ENCODE data around the gene CNST.
"Not testable (repeated sequence)": the region's sequence is repeated elsewhere in the genome, so short reads cannot be mapped to it uniquely, and the experiment has no call there.

Gene CNST

DNA sequence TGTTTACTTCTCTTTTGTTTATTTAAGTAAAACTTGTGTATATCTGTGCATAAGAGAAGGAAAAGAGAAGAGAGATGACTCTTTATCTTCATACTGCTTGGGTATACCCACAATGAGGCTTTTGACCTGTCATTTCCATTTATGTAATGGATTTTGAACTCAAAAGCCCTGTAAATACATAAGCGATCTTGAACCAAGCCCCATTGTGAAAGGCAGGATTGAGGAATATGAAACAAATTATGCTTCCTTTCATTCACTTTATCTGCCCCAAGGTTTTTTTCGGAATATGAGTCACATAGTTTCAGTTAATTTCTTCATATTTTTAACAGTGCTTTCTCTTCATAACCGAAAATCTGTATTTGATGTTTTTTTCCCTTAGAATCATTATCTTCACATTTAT is 21.4 kb downstream of the CNST start:
- no peak for DNase-seq

DNA sequence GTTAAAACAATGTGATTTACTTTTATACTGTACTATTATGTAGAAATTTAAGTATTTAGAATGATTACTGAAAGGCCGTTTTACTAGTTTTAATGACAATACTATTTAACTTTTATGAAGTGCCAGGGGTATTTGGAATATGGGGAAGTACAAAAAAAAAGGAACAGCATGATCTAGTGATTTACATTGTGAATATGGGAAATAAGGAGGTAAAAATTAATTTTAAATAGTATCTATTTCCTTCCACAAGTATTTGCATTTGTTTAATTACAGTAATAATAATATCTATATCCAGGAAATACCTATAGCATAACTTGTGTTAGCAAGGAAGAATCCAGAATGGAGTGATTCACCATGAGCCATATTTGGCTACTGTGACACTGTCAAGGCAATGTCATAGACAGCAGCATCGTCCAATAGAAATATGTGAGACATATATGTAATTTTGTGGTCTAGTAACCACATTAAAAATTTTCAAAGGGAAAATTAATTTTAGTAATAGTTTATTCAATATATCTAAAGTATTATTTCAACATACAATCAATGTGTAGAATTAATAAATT is 22.0 kb downstream of the CNST start:
- DNase-seq = no peak

DNA sequence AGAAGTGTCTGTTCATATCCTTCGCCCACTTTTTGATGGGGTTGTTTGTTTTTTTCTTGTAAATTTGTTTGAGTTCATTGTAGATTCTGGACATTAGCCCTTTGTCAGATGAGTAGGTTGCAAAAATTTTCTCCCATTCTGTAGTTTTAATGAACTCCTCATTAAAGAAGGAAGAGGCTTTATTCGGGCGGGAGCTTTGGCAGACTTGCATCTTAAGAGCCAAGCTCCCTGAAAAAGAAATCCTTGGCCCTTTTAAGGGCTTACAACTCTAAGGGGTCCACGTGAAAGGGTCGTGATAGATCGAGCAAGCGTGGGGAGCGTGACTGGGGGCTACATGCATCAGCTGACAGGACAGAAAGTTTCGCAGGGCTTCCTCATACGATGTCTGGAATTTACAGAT is 23.7 kb downstream of the CNST start:
- DNase-seq = not testable (repeated sequence)

DNA sequence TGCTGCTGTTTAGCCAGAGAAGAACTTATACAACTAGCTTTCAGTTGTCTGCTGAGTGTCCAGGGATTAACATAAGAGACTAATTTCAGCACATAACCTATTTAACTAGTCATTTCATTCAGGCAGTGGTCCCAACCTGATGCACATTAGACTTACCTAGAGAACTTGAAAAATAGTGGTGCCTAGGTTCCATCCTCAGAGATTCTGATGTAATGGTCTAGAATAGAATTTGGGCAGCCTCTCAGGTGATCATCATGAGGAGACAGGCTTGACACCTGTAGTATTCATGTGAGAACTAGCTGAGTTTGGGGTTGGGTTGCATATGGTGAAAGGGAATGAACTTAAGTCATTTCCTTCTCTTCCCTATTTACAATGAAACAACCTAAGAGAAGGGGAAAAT is 24.8 kb downstream of the CNST start:
- DNase-seq = no peak

GRCh38 chr1:246591504-246591903 is 25.2 kb downstream of the CNST start:
- no peak for DNase-seq

- no peak for DNase-seq
Measured at GRCh38 chr1:246591958-246592357, 25.7 kb downstream of the CNST start.

DNA sequence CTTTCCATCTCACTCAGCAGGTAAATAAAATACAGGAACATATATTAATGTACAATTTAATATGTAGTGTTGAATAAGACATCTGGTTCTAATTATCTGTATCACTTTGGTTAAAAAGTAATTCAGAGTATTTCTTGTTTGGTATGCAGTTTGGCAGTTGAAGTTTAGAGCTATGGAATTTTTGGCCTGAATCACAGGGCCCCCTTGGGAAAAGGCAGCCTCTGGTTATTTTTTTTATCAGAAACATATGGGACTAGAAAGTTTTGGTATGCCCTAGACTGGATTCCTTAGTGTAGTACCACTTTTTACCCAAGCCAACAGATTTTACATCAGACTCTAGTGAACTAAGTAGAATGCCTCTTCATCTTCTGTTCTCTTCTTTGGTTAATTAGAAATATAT is 26.4 kb downstream of the CNST start:
- DNase-seq = no peak

- no peak for DNase-seq
Measured at GRCh38 chr1:246595146-246595545, 28.9 kb downstream of the CNST start.

DNA sequence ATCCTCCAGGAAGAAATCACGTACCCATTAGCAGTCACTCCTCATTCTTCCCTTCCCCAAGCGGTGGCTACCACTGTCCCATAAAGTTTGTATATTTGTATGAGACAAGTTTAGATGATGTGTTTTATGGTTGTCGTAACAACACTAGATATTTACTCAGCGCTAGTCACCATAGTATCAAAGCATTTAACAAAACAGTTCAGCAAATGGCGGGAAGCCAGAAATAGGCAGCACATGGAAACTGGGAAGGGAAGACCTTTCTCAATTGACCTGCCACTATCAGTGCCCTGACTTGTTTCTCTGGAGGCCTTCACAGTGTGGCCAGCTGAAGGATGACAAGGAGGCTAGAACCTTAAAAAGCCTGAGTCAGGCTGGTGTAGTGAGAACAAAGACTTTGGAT is 31.1 kb downstream of the CNST start:
- DNase-seq = no peak

GRCh38 chr1:246597971-246598370 is 31.7 kb downstream of the CNST start:
- DNase-seq = no peak

- no peak for DNase-seq
Measured at GRCh38 chr1:246599315-246599714, 33.1 kb downstream of the CNST start.

- DNase-seq = no peak
Measured at GRCh38 chr1:246600579-246600978, 34.3 kb downstream of the CNST start.

GRCh38 chr1:246602194-246602593 is 35.9 kb downstream of the CNST start:
- DNase-seq = peak; percentile 32

DNA sequence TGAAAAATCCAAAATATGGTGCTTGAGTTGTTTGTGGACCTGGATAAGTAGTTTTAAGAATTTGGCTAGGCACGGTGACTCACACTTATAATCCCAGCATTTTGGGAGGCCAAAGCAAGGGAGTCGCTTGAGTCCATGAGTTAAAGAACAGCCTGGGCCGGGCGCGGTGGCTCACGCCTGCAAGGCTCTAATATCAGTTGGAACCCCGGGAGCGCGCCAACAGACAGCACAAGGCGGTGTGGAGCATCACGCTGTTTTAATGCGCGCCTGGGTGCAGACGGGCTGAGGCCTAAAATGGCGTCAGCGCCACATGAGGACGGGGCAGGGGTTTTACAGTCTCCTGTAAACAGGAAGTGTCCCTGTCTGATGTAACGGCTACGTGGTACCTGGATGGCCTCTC is 39.0 kb downstream of the CNST start:
- not testable (repeated sequence) for DNase-seq

- DNase-seq = no peak
Measured at GRCh38 chr1:246607462-246607861, 41.2 kb downstream of the CNST start.

DNA sequence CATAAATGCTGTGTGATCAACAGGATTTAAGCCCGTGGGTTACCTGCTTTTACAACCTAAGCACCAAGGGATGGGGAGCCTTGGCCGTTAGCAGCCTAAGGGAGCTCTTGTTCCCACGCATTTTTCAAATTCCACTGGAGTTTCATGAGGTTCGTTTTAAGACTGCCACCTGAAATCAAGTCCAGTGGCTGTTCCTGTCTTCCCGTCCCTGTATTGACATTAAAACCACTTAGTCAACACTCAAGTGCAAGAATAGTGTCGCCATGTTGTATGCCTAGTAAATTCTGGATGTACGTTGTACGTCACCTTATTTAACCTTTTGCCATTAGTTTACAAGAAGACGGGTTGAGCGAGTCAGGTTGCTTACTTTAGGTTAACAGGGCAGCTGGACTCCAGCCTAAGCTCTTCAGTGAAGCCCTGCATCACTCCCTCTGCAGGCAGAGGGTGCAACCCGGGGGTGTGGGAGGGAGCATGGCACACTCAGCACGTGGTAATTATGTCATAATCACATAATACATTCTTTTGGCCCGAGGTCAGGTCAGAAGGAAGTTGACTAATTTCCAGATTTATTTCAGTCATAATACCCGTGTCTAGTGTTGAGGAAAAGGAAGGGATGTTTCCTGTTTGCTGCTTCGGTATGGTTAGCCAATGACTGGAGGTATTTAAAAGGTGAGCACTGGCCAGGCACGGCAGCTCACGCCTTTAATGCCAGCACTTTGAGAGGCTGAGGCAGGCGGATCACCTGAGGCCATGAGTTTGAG is 42.5 kb downstream of the CNST start:
- no peak for DNase-seq

DNA sequence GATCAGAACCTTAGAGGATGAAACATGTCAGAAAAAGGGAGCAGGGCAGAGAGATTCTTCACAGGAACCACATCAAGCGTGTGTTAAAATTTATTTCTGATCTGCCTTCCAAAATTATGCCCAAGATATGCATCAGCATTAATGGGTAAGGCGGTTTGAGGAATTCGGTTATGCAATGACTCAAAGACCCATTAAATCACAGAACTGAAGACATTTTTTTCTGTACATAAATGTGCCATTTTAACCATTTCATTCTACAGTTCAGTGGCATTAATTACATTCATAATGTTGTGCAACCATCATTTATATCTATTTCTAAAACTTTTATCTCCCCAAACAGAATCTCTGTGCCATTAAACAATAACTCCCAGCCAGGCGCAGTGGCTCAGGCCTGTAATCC is 43.4 kb downstream of the CNST start:
- no peak for DNase-seq

DNA sequence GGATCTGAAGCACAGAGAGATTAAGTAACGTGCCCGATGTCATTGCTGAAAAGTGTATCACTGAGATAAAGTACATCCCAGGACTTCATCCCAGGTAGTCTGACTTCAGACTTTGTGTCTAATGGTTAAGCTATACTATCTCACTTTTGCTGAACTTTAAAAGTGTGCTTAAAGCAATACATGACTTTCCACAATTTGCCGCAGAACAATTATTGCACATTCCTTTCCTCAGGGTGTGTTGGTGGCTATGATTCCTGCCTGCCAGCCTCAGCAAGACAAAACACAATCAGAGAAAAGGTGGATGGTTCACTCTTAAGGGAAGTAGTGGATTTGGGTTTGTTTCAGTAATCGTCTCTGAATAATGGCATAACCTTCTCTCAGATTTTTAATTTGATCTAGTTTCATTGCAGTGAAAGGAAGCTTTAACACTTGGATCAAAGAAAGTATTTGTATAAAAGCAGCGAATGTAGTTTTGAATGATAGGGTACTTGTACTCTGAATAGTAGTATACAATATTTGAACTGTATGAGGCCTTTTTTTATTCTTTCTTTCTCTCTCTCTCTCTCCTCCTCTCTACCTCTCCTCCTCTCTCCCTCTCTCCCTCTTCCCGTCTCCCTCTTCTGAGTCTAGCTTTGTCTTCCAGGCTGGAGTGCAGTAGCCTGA is 47.0 kb downstream of the CNST start:
- DNase-seq = no peak

GRCh38 chr1:246617156-246617555 is 50.9 kb downstream of the CNST start:
- DNase-seq = no peak

DNA sequence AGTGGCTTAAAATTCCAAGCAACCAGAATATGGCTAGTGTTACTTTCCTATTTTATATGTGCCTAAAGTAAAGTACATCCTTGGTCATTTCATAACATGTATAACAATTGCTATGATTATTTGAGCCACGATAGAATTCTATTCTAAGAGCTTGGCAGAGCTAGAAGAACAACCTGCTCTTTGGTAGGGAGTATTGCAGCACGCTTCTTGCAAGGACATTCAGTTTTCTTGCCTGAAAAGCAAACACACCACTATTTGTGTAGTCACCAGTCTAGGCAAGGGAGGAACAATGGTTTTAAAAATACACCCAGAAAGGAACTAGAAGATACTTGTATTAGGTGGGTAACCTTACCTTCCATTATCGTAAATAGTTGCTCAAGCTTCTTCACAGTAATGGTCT is 51.5 kb downstream of the CNST start:
- DNase-seq = no peak

GRCh38 chr1:246618240-246618808 is 52.1 kb downstream of the CNST start:
- DNase-seq = no peak

- no peak for DNase-seq
Measured at GRCh38 chr1:246622035-246622652, 55.9 kb downstream of the CNST start.

- DNase-seq = no peak
Measured at GRCh38 chr1:246624091-246624490, 57.8 kb downstream of the CNST start.

DNA sequence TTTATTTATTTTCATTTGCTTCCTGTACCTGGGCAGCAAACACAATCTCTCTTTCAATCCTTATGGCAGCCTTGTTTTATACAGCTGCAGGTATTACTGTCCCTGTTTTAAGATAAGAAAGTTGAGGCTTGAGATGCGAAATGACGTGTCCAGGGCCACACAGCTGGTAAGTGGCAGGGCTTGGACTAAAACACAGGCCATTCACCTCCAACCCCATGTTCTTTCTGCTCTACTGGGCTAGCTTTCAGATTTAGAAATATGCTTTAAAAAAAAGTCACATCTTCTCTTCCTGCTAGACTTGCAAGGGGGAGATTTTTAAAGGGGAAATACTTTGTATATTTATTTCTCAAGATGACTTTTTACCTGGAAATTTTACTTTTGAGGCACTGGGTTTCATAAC is 62.8 kb downstream of the CNST start:
- DNase-seq = no peak

Data from NCI-H1694 (cell line).